HG03460 (cell line): ENCODE measurements around the gene EHBP1.
A peak's percentile ranks its signal among the peaks of the same experiment; 100 is the strongest.
"Not testable (repeated sequence)": the region's sequence is repeated elsewhere in the genome, so short reads cannot be mapped to it uniquely, and the experiment has no call there.

Source experiments
- ATAC-seq: cut with Tn5 transposase; IDR thresholded peaks from one replicate; pipeline ENCODE4 v1.9.1; 2021; ENCODE audit not compliant: unreplicated experiment

EHBP1 gene

GRCh38 chr2:62704654-62705006 lies 883 bp upstream of the EHBP1 start:
- no peak for ATAC-seq

DNA sequence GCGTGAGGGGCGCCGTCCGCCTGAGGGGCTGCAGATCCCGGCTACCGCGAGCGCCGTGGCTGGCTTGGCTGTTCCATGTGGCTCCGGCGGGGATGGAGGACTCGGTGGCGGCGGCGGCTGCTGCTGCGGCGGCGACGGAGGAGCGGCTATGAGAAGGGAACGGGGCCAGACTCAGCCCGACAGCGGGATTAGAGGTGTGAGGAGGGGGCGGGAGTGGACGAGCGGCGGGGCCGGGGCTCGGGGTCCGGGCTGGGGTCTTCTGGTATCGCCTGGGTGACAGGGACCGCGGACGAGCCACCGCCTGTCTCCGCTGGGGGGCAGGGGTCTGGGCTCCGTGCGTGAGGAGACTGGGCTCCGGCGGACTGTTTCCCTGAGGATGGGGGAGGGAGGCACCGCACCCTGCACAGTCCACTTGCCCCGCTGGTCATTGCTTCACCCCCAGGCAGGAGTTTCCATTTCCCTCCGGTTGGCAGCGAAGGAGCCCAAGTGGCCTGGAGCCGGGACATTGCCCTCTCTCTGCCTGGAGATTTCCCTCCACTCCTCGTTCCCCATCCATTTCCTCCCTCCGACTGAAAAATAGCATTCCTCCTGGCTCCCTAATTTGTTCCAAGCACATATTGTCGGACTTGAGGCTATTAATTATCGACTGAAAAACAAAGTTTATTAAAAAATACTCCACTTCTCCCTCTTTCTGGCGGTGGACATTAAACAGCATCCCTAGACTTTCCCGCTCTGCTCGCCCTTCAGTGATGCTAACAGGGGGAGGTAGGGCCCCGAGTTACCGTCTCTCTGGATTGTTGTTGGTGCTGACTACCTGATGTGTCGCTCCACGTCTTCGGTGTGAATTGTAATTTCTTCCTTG lies 577 bp downstream of the EHBP1 start:
- ATAC-seq, result peak; percentile 12

DNA sequence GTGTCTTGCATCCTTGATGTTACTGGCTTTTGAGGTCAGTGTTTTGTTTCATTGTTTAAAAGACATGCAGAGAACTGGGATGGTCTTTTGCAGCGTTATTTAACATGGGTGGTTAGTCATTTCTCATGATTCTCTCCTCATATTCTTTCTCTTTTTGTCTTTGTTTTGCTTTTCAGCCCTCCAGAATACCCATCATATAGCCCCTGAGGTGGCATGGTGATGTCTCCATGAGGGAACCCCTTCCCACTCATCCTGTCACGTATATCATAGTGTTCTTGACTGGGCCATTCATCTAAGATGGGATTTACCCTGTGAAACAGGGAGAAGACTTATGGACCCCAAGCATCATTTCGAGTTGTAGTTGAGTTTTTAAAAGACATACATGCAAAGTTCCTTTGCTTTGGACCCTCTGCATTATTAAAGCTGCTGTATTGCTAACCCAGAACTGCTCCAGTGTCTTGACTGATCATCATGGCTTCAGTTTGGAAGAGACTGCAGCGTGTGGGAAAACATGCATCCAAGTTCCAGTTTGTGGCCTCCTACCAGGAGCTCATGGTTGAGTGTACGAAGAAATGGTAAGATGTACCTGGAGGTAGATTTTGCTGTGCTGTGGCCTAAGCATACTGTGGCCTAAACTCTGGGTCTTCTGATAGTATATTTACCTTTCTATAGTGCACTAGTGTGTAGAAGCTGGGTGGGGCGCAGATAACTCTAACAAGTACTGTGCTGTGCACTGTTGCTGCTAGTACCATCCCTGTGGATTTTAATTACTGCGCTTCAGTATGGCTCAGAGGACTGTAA lies 1.4 kb downstream of the EHBP1 start:
- no peak for ATAC-seq

- no peak for ATAC-seq
These were observed 3.2 kb downstream of the EHBP1 start for GRCh38 chr2:62708751-62709150.

DNA sequence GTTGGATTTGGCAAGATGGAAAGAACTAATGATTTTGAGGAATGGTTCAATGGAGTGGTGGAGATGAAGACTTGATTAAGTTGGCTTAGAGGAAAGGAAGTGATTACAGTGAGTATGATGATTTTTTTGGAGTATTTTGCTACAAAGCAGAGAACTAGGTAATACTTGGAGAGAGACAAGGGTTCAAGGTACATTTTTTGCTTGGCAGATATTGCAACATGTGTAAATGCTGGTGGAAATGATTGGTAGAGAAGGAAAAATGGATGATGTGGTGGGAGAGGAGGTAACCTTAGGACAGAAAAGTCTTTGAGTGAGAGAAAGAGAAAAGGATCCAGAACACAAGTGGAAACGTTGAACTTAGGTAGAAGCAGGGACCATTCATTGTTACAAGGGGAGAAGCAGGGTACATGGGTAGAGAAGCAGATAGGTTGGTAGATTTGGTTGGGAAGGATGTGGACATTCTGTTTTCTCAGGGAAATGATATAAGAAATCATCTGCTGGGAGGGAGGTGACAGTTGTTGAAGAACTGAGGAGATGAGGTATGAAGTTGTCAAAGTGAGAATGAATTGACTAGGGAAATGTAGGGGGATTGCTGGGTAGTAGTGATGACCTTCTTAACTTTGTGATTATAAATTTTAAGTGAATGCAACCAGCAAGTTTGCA lies 6.5 kb downstream of the EHBP1 start:
- ATAC-seq, result no peak

GRCh38 chr2:62713196-62713595 lies 7.7 kb downstream of the EHBP1 start:
- ATAC-seq, result not testable (repeated sequence)

- ATAC-seq, result no peak
These were observed 8.3 kb downstream of the EHBP1 start for GRCh38 chr2:62713837-62714236.

- no peak for ATAC-seq
These were observed 11.3 kb downstream of the EHBP1 start for GRCh38 chr2:62716768-62717167.

- no peak for ATAC-seq
These were observed 12.1 kb downstream of the EHBP1 start for GRCh38 chr2:62717503-62718081.

GRCh38 chr2:62718225-62718822 lies 12.8 kb downstream of the EHBP1 start:
- ATAC-seq, result no peak

DNA sequence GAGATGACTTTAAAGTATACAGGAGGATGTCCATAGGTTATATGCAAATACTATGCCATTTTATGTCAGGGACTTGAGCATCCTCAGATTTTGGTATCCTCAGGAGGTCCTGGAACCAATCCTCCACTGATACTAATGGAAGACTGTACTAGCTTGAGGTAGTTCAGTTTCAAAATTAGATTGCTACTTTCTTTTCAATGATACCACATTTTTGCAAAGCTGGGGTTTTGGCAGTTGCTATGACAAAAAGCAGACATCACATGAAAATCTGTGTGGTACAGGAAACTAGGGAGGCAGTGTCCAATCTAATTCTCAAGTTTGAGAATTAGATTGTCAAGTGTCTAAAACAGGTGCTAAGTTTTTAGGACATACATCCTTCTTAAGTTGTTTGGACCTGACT lies 14.2 kb downstream of the EHBP1 start:
- no peak for ATAC-seq

DNA sequence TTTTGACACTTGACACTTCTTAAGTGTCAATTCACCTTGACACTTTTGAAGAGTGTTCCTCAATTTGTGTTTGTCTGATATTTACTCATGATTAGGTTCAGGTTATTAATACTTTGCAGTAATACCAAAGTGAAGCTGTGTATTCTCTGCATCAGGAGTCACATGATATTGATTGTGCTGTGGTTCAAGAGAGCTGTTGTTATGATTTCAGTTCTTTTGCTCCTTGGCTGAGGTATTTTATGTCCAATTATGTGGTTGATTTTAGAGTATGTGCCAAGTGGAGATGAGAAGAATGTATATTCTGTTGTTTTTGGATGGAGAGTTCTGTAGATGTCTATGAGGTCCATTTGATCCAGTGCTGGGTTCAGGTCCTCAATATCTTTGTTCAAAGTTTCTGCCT lies 17.2 kb downstream of the EHBP1 start:
- ATAC-seq, result no peak

DNA sequence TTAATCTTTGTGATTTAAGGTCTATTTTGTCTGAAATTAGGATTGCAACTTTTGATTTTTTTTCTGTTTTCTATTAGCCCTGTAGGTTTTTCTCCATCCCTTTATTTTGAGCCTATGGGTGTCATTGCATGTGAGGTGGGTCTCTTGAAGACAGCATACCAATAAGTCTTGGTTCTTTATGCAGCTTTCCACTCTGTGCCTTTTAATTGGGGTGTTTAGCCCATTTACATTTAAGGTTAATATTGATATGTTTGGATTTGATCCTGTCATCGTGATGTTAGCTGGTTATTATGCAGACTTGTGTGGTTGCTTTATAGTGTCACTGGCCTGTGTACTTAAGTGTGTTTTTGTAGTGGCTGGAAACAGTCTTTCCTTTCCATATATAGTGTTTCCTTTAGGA lies 17.7 kb downstream of the EHBP1 start:
- ATAC-seq, result no peak

- ATAC-seq, result no peak
These were observed 18.6 kb downstream of the EHBP1 start for GRCh38 chr2:62724106-62724505.

DNA sequence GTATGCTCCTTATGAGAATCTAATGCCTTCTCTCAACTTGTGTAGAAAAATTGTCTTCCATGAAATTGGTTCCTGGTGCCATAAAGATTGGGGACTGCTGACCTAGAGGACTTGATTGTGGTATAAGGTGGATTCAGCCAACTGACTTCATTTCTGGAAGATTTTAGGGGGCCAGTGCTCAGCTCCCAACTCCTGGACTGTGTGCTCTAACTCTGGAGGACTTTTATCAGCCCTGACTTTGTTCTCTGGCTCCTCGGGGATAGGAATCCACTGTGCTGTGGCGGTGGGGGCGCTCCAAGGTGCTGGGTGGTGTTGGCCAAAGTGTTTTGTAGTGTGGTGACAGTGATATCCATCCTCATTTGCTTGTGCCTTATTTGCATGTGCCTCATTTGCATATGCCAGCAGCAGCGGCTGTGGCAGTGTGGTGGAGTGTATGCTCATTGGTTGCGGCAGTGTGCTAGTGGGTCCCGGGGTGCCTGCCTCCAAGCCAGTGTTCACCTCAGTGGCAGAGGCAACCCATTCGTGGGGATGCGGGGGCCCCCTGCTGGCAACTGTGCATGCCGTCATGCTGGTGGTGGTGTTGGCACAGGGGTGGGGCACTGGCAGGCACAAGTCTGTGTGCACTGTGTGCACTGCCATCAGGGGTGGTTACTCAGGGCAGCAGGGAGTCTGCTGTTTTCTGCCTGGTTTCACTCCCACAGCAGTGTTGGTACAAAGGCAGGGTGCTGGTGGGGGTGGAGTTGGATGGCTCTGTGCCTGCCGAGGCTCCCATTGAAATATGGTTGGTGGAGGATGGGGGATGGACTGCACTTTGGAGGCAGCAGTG lies 19.6 kb downstream of the EHBP1 start:
- ATAC-seq, result no peak

- no peak for ATAC-seq
These were observed 20.2 kb downstream of the EHBP1 start for GRCh38 chr2:62725712-62726055.

DNA sequence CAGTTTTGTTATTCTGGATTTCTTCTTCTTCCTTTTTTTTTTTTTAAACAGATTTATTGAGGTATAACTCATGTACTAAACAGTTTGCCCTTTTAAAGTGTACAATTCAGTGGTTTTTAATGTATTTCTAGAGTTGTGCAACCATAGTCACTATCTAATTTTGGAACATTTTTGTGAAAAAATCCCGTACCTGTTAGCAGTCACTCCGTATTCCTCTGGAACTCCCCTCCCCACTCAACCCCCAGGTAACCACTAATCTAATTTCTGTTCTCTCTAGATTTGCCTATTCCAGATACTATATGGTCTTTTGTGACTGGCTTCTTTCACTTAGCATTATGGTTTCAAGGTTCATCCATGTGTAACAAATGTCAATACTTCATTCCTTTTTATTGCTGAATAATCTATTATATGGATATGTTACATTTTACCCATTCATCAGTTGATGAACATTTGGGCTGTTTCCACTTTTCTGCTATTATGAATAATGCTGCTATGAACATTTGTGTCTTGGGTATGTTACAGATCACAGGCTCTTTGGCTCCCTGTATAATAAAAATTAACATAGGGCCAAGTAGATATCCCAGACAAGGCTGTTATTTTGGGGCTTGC lies 21.9 kb downstream of the EHBP1 start:
- peak; percentile 69 for ATAC-seq

- peak; percentile 21 for ATAC-seq
These were observed 22.5 kb downstream of the EHBP1 start for GRCh38 chr2:62727876-62728566.

GRCh38 chr2:62731275-62731674 lies 25.8 kb downstream of the EHBP1 start:
- no peak for ATAC-seq
